ENCODE data around the gene CLDN24.
"Not testable (repeated sequence)": the region's sequence is repeated elsewhere in the genome, so short reads cannot be mapped to it uniquely, and the experiment has no call there.

CLDN24 gene

DNA sequence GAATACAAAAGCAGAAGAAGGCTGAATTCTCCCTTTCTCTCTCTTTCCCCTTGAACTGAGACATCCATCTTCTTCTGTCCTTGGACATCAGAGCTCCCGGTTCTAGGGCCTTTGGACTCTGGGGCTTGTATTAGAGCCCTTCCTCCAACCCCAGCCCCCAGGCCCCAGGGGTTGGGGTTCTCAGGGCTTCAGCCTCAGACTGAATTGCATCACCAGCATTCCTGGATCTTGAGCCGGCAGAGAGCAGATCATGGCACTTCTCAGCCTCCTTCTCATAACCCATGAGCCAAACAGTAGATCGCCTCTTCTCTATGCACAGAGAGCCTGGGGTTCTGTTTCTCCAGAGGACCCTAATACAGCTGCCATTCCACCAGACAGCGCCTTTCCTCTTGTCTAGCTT lies 25.3 kb upstream of the CLDN24 start:
- no peak for DNase-seq (ENCODE audit: low read depth in 2 of 2)

DNA sequence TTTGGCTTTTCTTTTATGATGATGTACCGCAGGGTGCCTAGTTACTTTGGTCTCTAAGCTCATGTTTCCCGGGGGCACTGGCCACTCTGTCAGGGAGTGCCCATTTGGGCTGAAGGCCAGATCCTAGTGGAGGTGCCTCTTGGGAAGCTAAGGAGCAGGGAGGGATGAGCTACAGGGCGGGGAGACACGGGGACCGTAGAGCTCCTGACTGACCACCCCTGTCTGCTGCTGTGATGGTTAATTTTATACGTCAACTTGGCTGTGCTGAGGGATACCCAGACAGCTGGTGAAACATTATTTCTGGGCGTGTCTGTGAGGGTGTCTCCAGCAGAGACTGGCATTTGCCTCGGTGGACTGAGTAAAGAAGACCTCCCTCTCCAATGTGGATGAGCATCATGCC lies 24.9 kb upstream of the CLDN24 start:
- no peak for DNase-seq (ENCODE audit: low read depth in 2 of 2)

DNA sequence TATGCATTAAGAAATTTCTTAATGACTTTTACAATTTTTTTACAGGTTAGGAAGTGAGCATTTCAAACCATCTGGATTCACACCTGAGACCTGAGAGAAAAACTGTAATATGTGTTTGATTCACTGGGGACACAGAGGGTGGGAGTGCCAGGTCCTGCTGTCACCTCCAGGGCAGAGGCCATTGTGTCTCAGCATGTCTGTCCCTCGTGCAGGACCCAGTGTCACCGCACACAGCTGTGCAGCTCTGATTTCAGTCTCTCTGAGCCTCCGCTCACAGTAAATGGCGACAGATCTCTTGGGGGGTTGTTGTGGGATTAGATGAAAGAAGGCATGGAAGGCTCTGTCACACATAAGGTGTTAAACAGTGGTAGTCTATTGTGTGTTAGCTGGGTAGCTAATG lies 23.0 kb upstream of the CLDN24 start:
- DNase-seq (ENCODE audit: low read depth in 2 of 2), result no peak

DNA sequence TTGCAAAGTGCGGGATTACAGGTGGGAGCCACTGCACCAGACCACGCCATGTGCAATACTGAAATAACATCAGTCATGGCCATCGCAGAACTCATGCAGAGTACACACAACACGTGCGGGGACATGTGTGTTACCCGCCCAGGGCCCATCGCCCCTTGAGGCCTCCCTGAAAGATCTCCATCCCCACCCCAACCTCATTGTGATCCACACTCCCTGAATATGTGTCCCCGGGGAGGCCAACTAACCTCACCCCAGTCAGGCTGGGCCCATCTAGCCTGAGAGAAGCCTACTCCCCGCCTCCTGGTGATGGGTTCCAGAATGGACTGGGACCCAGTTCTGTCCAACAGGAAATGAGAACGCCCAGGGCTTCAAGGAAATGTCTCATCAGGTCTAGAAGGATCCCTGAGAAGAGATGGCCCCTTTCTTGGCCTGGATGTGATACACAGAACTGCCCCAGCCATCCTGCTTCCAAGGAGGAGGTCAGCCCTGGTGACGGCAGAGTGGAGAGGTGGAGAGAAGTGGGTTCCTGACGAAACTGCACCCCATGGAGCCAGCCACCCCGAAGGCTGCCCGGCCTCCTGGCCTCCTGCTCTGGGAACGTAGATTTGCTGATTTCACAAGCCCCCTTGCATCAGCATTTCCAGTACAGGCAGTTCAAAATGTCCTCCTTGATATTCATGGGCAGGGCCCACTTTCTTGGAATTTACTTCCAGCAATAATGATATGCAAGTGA lies 22.5 kb upstream of the CLDN24 start:
- DNase-seq (ENCODE audit: low read depth in 2 of 2), result no peak

DNA sequence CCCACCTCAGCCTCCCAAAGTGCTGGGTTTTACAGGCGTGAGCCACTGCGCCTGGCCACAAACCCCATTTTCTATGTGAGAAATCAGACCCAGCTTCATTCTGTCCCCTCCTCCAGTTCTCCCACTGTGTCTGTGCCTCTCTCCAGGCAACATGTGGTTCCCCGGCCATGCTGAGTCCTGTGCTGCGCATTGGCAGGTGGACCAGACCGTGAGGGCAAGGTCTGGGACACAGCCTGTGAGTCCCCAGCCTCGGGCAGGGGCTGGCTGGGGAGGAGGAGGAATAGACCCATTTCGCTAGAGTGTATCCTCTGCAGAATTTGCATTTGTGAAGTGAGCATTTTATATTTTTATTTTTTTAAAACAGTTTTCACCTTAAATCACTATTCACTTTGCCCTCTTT lies 21.5 kb upstream of the CLDN24 start:
- no peak for DNase-seq (ENCODE audit: low read depth in 2 of 2)

DNA sequence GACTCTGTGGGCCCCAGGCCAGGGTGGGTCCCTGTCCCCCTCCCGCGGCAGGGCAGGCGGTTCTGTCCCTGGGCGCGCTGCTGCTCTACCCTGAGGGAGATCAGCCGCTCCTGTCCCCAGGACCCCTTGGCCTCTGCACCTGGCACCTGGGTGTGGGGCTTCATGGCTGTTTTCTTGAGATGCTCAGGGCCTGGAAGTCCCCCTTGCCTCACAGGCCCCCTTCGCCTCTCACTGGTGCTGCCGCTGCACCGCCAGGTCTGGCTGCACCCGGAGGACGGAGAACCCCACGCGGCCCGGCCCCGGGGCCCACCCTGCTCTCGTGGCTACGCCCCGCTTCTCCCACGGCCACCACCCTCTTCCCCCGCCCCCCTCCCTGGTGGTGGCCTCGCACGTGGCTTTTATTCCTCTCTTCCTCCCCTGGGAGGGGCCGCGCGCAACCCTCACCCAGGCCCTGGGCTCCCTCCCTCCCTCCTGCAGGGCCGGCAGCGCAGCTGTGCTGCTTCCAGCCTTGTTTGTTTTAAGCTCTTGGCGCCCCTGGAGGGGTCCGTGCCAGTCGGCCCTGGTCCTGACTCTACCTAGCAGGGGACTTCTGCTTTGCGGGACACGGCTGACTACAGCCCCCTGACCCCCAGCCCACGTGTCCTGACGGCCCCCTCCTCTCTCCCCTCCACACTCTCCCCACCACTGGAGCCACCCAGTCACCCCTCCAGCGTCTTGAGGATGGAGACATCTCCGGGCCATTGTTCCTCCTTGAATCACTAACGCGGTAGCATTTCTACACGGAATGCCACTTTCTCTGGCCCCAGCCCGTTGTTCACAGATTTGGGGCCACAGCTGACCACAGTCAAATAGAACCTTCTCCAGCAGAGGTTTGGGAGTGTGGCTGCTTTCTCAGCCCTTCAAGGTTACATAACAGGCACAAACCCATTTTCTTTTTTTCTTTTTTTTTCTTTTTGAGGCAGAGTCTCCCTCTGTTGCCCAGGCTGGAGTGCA lies 20.6 kb upstream of the CLDN24 start:
- no peak for DNase-seq (ENCODE audit: low read depth in 2 of 2)

DNA sequence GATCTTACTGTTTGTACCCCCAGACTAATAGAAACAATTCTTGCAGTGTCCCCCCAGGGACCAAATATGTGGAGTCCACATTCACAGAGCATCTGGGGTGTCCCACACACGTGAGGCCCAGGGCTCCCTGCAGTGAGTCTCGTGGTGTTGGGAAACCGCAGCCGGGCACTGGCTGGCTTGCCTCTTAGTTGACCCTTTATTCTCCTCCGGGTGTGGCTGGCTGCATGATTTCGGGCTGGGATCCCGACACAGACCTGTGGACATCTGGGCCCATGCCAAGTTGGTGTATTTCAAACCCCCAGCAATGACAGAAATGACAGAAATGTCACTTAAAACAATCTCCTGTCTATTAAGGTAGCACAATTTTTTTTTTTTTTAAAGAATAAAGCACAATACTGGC lies 15.6 kb upstream of the CLDN24 start:
- DNase-seq (ENCODE audit: low read depth in 2 of 2), result no peak

DNA sequence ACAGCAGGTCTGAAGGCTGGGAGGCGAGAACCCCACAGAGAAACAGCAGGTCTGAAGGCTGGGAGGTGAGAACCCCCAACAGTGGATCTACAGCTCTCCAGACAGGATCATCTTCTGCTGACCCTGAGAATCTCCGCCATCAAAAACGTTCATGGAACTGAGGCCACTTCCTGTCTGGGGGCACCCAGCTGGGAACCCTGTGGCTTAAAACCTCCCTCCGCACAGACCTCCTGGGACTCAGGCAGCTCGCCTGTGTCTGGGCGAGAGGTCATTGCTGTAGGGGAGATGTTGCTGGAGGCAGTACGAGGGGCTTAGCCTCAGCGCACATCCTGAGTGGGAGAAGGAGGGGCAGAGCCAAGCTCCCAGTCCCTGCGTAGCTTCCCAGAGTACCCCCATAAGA lies 15.1 kb upstream of the CLDN24 start:
- no peak for DNase-seq (ENCODE audit: low read depth in 2 of 2)

DNA sequence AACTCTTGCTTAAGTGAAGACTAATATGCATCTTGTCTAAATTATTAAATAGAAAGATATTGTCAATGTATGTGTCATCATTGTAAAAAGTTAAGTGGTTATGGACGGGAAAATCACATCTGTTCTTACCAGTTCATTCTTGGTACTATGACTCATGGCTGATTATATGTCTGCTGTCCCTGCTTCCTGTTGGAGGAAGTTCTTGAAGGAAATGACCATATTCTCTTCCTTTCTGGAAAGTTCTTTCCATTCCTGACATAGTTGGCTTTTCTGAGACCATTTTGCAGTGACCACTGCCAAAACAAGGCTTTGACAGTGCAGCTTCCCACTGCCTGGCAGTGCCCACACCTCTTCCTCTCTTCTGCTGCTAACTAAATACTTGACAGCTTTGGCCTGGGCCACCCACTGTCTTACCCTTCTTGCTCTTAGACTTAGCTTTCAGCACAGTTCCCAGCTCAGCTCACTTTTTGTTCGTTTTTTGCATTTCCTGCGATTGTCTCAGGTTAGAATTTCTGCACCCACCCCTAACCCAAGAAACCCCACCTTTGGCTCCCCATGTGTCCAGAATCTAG lies 13.2 kb upstream of the CLDN24 start:
- no peak for DNase-seq (ENCODE audit: low read depth in 2 of 2)

DNA sequence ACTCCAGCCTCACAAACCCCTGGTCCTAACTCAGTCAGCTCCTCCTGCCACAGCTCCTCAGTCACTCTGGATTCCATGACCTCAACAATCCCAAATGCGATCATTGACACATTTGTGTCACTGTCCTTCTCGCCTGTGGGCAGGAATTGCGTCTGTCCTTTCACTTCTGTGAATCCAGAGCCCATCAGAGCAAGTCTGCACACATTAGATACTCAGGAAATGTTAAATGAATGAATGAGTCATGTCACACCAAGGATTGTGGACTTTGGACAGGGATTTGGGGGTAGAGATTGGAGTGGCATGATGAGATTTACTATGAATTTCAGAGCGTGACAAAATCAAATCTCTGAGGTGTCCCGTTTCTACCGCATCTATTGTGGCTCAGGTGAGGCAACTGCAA lies 11.8 kb upstream of the CLDN24 start:
- DNase-seq (ENCODE audit: low read depth in 2 of 2), result no peak

DNA sequence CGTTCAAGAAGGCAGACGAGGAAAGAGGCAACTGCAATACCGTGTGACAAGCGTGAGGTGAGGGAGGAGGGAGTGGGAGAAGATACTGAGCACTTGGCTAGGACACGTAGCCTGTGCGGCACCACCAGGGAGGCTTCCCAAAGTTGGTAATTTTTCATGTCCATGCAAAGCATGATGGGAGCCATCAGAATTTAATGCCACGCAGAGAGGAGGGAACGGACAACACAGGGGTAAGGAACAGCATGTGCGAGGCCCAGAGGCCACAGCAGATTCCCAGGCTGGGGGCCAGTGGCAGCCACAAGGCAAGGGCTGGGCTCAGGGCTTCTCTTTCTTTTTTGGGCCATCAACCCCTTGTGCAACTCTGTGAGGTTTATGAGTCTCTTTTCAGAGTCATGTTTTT lies 11.0 kb upstream of the CLDN24 start:
- no peak for DNase-seq (ENCODE audit: low read depth in 2 of 2)

DNA sequence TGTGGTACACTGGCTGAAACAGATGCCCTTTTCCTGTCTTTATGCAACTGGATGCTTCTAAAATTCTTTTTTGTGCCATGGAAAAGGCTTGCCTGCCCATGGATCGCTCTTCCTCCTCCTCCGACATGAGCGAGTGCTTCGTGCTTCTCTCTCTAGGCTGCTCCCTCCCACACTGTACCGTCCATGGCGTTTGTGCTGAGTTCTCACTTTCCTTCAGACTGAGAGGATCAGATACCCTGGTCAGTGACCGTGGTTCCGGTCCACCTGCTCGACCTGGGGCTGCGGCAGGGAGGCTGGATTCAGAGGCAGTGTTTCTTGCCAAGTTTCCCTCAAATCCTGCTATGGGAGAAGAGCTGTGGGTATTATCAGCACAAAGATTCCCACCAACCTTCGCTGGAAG lies 10.2 kb upstream of the CLDN24 start:
- no peak for DNase-seq (ENCODE audit: low read depth in 2 of 2)

DNA sequence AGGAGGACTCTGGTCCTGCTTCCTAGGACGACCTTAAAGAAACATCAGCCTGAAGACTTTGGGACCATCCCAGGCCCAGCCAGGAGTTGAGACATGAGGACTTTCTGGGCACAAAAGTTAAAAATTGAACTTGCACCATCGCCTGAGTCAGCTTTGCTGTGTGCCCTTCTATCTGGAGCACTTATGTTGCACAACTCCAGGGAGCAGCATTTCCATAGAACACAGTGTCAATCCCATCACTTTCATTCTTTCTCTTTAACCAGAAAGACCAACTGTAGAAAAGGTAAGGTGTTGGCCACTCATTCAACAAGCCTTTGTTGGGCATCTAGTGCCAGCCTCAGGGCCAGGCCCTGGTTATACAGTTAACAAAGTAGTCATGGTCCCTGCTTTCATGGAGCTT lies 8.6 kb upstream of the CLDN24 start:
- no peak for DNase-seq (ENCODE audit: low read depth in 2 of 2)

DNA sequence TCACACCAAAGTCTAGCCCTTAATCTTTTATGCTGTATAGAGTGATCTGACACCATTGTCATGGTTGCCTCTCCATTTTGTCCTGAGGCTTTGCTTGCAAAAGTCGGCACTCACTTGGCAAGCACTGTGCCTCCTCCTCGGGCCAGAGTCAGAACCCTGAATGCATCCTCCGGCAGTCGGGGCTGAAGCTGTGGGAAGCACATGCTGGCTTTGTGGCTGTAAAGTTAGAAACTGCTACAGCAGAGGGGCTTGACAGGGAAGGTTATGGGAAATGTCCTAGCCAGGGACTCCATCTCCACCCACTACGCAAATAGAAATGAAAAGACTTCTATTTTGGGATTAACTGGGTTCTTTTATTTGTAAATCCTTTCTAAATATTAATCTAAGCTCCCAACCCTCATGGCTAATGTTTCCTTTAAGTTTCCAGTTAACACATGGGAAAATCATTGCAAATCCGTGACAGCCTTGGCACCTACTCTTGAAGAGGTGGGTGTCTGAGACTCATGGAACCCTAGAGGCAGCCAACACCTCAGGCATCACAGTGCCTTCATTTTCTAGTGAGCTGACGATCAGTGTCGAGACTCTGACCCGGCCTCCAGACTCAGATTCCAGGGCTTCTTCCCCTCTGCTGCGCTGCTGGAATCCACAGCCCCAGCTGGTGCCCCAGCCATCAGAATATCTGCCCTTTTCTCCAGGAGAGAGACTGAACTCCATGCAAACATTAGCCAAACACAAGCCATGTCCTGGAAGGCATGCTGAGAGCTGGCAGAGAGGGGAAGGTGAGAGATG lies 7.9 kb upstream of the CLDN24 start:
- no peak for DNase-seq (ENCODE audit: low read depth in 2 of 2)

DNA sequence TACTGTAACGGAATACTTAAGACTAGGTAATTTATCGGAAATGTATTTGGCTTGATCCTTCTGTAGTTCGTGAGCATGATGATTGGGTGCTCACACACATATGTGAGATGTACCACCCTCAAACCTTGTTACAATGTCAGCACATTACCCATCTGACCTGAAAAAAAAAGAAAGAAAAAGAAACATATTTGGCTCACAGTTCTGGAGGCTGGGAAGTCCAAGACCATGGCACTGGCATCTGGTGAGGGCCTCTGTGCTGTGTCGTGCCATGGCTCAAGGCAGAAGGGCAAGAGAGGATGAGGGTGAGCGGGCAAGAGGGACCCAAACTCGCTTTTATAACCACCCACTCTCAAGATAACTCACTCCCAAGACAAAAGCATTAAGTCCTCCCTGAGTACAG lies 7.0 kb upstream of the CLDN24 start:
- DNase-seq (ENCODE audit: low read depth in 2 of 2), result no peak

DNA sequence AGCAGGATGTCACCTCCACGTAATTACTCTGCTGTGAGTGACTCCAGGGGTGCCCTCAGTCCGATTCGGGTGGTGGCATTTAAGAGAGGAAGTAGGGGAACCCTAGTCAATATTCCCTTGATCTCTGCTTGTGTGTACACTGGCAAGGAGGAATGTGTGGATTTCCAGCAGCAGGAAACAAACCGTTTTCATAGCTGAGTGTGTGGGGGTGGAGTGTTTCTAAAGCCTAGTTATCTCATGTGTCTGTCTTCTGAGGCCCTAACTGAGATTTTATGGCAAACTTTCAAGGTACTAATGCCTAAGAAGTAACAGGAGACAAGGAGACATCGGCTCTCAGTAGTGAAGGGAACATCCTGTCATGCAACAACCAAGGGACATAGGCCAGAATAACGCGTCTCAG lies 6.6 kb upstream of the CLDN24 start:
- DNase-seq (ENCODE audit: low read depth in 2 of 2), result no peak

DNA sequence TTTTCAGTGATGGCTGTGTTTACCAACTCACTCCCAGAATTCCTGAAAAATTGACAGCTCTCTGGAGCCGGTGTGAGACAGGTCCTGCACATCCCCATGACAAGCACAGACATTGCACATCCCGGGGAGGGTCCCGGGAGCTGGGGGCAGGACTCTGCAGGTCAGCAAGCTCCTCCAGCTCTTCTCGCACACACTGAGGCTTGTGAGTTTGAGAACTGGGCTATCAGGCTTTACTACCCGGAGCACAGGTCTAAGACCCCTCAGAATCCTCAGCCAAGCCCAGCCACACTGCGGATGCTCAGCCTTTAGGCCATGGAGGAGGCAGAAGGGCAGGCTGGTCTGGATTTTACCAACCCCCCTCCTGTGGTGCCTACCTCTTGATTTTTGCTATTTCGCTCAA lies 5.6 kb upstream of the CLDN24 start:
- no peak for DNase-seq (ENCODE audit: low read depth in 2 of 2)

DNA sequence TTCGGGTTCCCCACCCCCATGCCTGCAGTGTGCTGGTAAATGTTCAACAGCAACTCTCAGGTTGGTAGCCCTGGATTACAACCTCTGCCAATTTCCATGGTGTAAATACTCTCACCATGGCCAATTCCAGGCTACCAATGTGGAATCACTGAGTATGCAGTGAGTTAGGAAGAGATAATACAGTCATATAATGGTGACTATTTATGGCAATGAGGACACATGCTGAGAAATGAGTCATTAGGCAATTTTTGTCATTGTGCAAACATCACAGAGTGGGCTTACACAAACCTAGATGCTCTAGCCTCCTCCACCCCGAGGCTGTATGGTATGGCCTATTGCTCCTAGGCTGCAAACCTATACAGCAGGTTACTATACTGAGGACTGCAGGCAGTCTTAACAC lies 4.6 kb upstream of the CLDN24 start:
- DNase-seq (ENCODE audit: low read depth in 2 of 2), result no peak

DNA sequence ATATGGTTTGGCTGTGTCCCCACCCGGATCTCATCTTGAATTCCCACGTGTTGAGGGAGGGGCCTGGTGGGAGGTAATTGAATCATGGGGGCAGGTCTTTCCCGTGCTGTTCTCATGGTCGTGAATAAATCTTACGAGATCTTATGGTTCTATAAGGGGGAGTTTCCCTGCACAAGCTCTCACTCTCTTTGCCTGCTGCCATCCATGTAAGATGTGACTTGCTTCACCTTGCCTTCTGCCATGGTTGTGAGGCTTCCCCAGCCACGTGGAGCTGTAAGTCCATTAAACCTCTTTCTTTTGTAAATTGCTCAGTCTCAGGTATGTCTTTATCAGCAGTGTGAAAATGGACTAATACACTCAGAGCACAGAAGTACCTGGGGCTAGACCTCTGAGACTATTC lies 4.2 kb upstream of the CLDN24 start:
- not testable (repeated sequence) for DNase-seq (ENCODE audit: low read depth in 2 of 2)

DNA sequence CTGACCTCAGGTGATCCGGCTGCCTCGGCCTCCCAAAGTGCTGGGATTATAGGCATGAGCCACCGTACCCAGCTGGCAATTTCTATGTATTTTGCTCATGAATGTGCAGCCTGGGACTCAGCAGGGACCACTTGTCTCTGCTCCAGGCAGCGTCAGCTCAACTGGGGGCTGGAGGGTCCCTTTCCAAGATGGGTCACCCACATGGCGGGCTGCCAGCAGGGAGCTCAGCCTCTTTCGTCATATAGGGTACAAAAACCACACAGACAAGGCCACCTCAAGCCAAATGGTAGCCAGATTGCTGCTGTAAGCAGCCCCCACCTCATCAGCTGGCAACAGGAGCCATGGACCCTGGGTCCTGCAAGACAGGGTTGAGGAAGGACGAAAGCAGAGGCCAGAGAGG lies 2.4 kb upstream of the CLDN24 start:
- DNase-seq (ENCODE audit: low read depth in 2 of 2), result no peak

DNA sequence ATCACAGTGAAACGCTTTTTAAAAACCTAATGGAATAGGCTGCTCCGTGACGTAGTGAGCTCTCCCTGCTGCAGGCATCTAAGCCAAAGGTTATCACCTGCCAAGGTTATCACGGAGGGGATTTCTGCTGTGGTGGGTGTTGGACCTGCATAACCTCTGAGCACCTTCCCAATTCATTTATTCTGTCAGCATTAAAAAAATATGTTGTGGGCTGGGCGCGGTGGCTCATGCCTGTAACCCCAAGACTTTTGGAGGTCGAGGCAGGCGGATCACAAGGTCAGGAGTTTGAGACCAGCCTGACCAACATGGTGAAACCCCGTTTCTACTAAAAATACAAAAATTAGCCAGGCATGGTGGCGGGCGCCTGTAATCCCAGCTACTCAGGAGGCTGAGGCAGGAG lies 1.8 kb upstream of the CLDN24 start:
- DNase-seq (ENCODE audit: low read depth in 2 of 2), result not testable (repeated sequence)

DNA sequence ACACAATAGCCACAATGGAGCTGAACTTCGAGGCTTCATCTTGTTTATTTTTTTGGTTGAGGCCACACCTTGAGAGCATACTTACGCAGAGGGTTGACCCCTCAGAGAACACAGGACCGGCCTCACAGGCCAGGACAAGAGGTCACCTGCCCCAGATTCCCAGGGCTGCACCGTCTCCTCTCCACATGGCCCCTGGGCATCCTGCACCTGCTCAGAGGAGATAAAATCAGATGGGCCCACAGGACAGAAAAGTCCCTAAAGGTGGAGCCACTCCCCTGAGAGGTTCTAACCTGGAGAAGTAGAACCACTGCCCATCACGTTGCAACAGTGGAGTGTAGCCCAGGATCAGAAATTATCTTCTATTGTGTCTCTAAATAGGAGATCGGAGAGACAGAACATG lies 1.1 kb upstream of the CLDN24 start:
- DNase-seq (ENCODE audit: low read depth in 2 of 2), result no peak
